Activated CD4-positive, alpha-beta T cell treated with anti-CD3 and anti-CD28 coated beads for 36 hours (primary cell): ENCODE results near the gene NTM. TPM values are rescaled to one million over a fixed set of nuclear protein-coding genes. Genes with fewer than 3 reads are reported as not detected.

Experiments used
- ATAC-seq: fragments of 200-7000 bp; cut with Tn5 transposase; one replicate; pipeline ENCODE4 v1.10.0; 2021; ENCODE audit warnings: mild to moderate bottlenecking, moderate library complexity
- CTCF ChIA-PET: fragments of 350-600 bp; sonication (Branson Sonifier 250); formaldehyde crosslinking; loops from one replicate; lab custom pipeline; 2021; ENCODE audit warnings: antibody characterized with exemption; lab: Charles Lee
- POLR2A ChIA-PET: fragments of 350-600 bp; sonication (Branson Sonifier 250); formaldehyde crosslinking; loops from one replicate; lab custom pipeline; 2021; ENCODE audit warnings: antibody characterized with exemption, inconsistent platforms; lab: Charles Lee
- DNase-seq: peaks from one replicate; pipeline ENCODE4 v3.0.0-alpha.2; 2020
- H3K27ac Mint-ChIP-seq: one replicate; pipeline ENCODE4 v1.8.0; 2021; ENCODE audit warnings: mixed read lengths
- H3K27me3 Mint-ChIP-seq: one replicate; pipeline ENCODE4 v1.8.0; 2021; ENCODE audit warnings: mixed read lengths
- H3K36me3 Mint-ChIP-seq: one replicate; pipeline ENCODE4 v1.8.0; 2021; ENCODE audit warnings: low read depth, mixed read lengths
- H3K4me1 Mint-ChIP-seq: one replicate; pipeline ENCODE4 v1.8.0; 2021; ENCODE audit warnings: mixed read lengths
- H3K4me3 Mint-ChIP-seq: one replicate; pipeline ENCODE4 v1.8.0; 2021; ENCODE audit warnings: mild to moderate bottlenecking, moderate library complexity, mixed read lengths
- H3K9me3 Mint-ChIP-seq: one replicate; pipeline ENCODE4 v1.8.0; 2021; ENCODE audit warnings: low read depth, mixed read lengths
- intact Hi-C, 2 experiments: fragments of 100-400 bp; cut with DNase I in 1 of 2; cut with micrococcal nuclease in 1 of 2; formaldehyde crosslinking; loops; one replicate each; pipeline versions ENCODE4 v1.14.2 to v1.15.1; 2022 to 2024; cut with DNase I, micrococcal nuclease
- total RNA-seq, 2 experiments: library from RNA; stranded (reverse); gene quantifications; one replicate each; pipeline ENCODE4 v1.2.3, GENCODE V29; 2021

The NTM gene
- total RNA-seq, 2 experiments from 2014 or later = not detected

- DNase-seq (no peak), ATAC-seq (no peak)
- no peaks in the 10 kb centered on the region for H3K27me3 Mint-ChIP-seq
- H3K4me3 Mint-ChIP-seq = no peak overlapping the region
- H3K4me1 Mint-ChIP-seq = no peaks in the 10 kb centered on the region
- H3K36me3 Mint-ChIP-seq = no peaks in the 10 kb centered on the region
- H3K9me3 Mint-ChIP-seq = no peaks in the 10 kb centered on the region
- ChIA-PET POLR2A (no interaction called here), CTCF (interaction anchor here (0.6 kb wide), 1 partner anchor 178 kb away, joined by 3 read pairs; no protein-coding TSS in a partner anchor)
- H3K27ac Mint-ChIP-seq = no peak overlapping the region
- intact Hi-C loops = no loop called here
Measured at GRCh38 chr11:131884461-131885073, 514.2 kb downstream of the NTM start.

- Mint-ChIP-seq H3K27me3 (no peaks in the 10 kb centered on the region), H3K36me3 (no peaks in the 10 kb centered on the region), H3K27ac (no peak overlapping the region), H3K4me3 (no peak overlapping the region), H3K4me1 (no peaks in the 10 kb centered on the region), H3K9me3 (no peaks in the 10 kb centered on the region)
- POLR2A ChIA-PET = no interaction called here
- ATAC-seq = no peak
- CTCF ChIA-PET = interaction anchor here (0.6 kb wide), 1 partner anchor 177 kb away, joined by 3 read pairs; no protein-coding TSS in a partner anchor
- intact Hi-C loops = no loop called here
- no peak for DNase-seq
Measured at GRCh38 chr11:131885431-131885830, 515.0 kb downstream of the NTM start.

- ATAC-seq (no peak), DNase-seq (no peak)
- Mint-ChIP-seq H3K36me3 (no peaks in the 10 kb centered on the region), H3K27me3 (no peaks in the 10 kb centered on the region), H3K4me1 (no peaks in the 10 kb centered on the region), H3K27ac (no peak overlapping the region), H3K9me3 (no peaks in the 10 kb centered on the region), H3K4me3 (no peak overlapping the region)
- ChIA-PET POLR2A (no interaction called here), CTCF (no interaction called here)
- intact Hi-C loops = no loop called here
Measured at GRCh38 chr11:131886201-131886600, 515.8 kb downstream of the NTM start.

GRCh38 chr11:131888230-131888855 lies 517.9 kb downstream of the NTM start:
- CTCF ChIA-PET = interaction anchor here (0.7 kb wide), 1 partner anchor 13 kb away, joined by 4 read pairs; no protein-coding TSS in a partner anchor
- intact Hi-C loops = no loop called here
- ATAC-seq = no peak
- DNase-seq = no peak
- Mint-ChIP-seq H3K27me3 (no peaks in the 10 kb centered on the region), H3K9me3 (no peaks in the 10 kb centered on the region), H3K4me3 (no peak overlapping the region), H3K4me1 (no peaks in the 10 kb centered on the region), H3K36me3 (no peaks in the 10 kb centered on the region), H3K27ac (no peak overlapping the region)
- POLR2A ChIA-PET = no interaction called here

GRCh38 chr11:131889146-131889577 lies 518.7 kb downstream of the NTM start:
- Mint-ChIP-seq H3K36me3 (no peaks in the 10 kb centered on the region), H3K4me1 (no peaks in the 10 kb centered on the region), H3K9me3 (no peaks in the 10 kb centered on the region), H3K27me3 (no peaks in the 10 kb centered on the region), H3K27ac (no peak overlapping the region), H3K4me3 (no peak overlapping the region)
- POLR2A ChIA-PET = no interaction called here
- intact Hi-C loops = no loop called here
- no peak for DNase-seq
- CTCF ChIA-PET = no interaction called here
- no peak for ATAC-seq

- no peaks in the 10 kb centered on the region for H3K4me1 Mint-ChIP-seq
- no peaks in the 10 kb centered on the region for H3K36me3 Mint-ChIP-seq
- intact Hi-C loops = no loop called here
- no peak for ATAC-seq
- H3K4me3 Mint-ChIP-seq = no peak overlapping the region
- no peaks in the 10 kb centered on the region for H3K9me3 Mint-ChIP-seq
- H3K27ac Mint-ChIP-seq = no peak overlapping the region
- ChIA-PET POLR2A (no interaction called here), CTCF (no interaction called here)
- H3K27me3 Mint-ChIP-seq = no peaks in the 10 kb centered on the region
- no peak for DNase-seq
Measured at GRCh38 chr11:131889760-131890581, 519.6 kb downstream of the NTM start.

- Mint-ChIP-seq H3K27ac (no peak overlapping the region), H3K9me3 (no peaks in the 10 kb centered on the region), H3K27me3 (no peaks in the 10 kb centered on the region), H3K4me3 (no peak overlapping the region), H3K4me1 (no peaks in the 10 kb centered on the region), H3K36me3 (no peaks in the 10 kb centered on the region)
- ChIA-PET POLR2A (no interaction called here), CTCF (interaction anchor here (0.7 kb wide), 1 partner anchor 258 kb away, joined by 4 read pairs; no protein-coding TSS in a partner anchor)
- ATAC-seq (no peak), DNase-seq (no peak)
- intact Hi-C loops = no loop called here
Measured at GRCh38 chr11:131893103-131893890, 522.9 kb downstream of the NTM start.

GRCh38 chr11:131893988-131894387 lies 523.6 kb downstream of the NTM start:
- no peaks in the 10 kb centered on the region for H3K27me3 Mint-ChIP-seq
- CTCF ChIA-PET = interaction anchor here (0.6 kb wide), 1 partner anchor 14 kb away, joined by 3 read pairs; no protein-coding TSS in a partner anchor
- no peaks in the 10 kb centered on the region for H3K9me3 Mint-ChIP-seq
- intact Hi-C loops = no loop called here
- H3K4me3 Mint-ChIP-seq = no peak overlapping the region
- no peak for DNase-seq
- no peaks in the 10 kb centered on the region for H3K36me3 Mint-ChIP-seq
- no peak overlapping the region for H3K27ac Mint-ChIP-seq
- no peak for ATAC-seq
- POLR2A ChIA-PET = no interaction called here
- no peaks in the 10 kb centered on the region for H3K4me1 Mint-ChIP-seq

GRCh38 chr11:131894615-131895544 lies 524.5 kb downstream of the NTM start:
- no peaks in the 10 kb centered on the region for H3K27me3 Mint-ChIP-seq
- H3K27ac Mint-ChIP-seq = no peak overlapping the region
- intact Hi-C loops = no loop called here
- DNase-seq (no peak), ATAC-seq (no peak)
- POLR2A ChIA-PET = no interaction called here
- H3K9me3 Mint-ChIP-seq = no peaks in the 10 kb centered on the region
- CTCF ChIA-PET = no interaction called here
- no peaks in the 10 kb centered on the region for H3K36me3 Mint-ChIP-seq
- H3K4me3 Mint-ChIP-seq = no peak overlapping the region
- no peaks in the 10 kb centered on the region for H3K4me1 Mint-ChIP-seq

- ATAC-seq (no peak), DNase-seq (no peak)
- ChIA-PET CTCF (no interaction called here), POLR2A (interaction anchor here (0.6 kb wide), 1 partner anchor 746 kb away, joined by 6 read pairs; no protein-coding TSS in a partner anchor)
- Mint-ChIP-seq H3K27me3 (no peaks in the 10 kb centered on the region), H3K4me1 (no peaks in the 10 kb centered on the region), H3K4me3 (no peak overlapping the region), H3K9me3 (no peaks in the 10 kb centered on the region), H3K27ac (no peak overlapping the region), H3K36me3 (no peaks in the 10 kb centered on the region)
- intact Hi-C loops = no loop called here
Measured at GRCh38 chr11:131895865-131896264, 525.5 kb downstream of the NTM start.
